ENCODE results near the gene HIVEP2. TPM values are rescaled to one million over a fixed set of nuclear protein-coding genes. Genes with fewer than 3 reads are reported as not detected.

HIVEP2 gene
- total and polyA plus RNA-seq, 2 experiments from 2014 or later, result 8.3 to 21.0 TPM

GRCh38 chr6:142781129-142781528, 163.8 kb downstream of the HIVEP2 start:
- H3K27me3 ChIP-seq (replicated peaks; ENCODE audit: insufficient read depth), result no peaks in the 10 kb centered on the region
- H4K20me1 ChIP-seq (ENCODE audit: insufficient read depth), result no peaks in the 10 kb centered on the region
- H3K27ac ChIP-seq, result no peak overlapping the region
- WGBS, 2 experiments (ENCODE audit: low coverage in 1 of 2, low lambda C conversion rate in 2 of 2, missing lambda C conversion rate in 2 of 2), result 96 to 99% methylated on average over 3 of the region's 3 CpGs
- peaks cover 27% of the 10 kb centered on the region for H3K4me1 ChIP-seq (ENCODE audit: insufficient read depth)
- H2AFZ ChIP-seq, result no peak overlapping the region
- in situ Hi-C loops (cut with MboI), result no loop called here
- H3K79me2 ChIP-seq (ENCODE audit: insufficient read depth), result peaks cover 68% of the 10 kb centered on the region
- no peaks in the 10 kb centered on the region for H3K9me3 ChIP-seq (ENCODE audit: low read depth)
- H3K4me3 ChIP-seq, result no peak overlapping the region
- no peak overlapping the region for H3K4me2 ChIP-seq (ENCODE audit: unreplicated experiment)
- no peak overlapping the region for H3K9ac ChIP-seq
- peaks cover 17% of the 10 kb centered on the region for H3F3A ChIP-seq (ENCODE audit: insufficient read depth)
- DNase-seq, result no peak
- H3K36me3 ChIP-seq (ENCODE audit: low read depth), result peaks cover 3% of the 10 kb centered on the region; the same call in 1 of the 2 replicates
- TF ChIP-seq EZH2 (IDR thresholded peaks at IDR 0.05; ENCODE audit: insufficient read depth, poor library complexity, severe bottlenecking), result no peak
- no peak for TF ChIP-seq EZH2phosphoT487 (IDR thresholded peaks at IDR 0.05; ENCODE audit: insufficient read depth, low read depth)
- H3K9me2 ChIP-seq (ENCODE audit: insufficient read depth), result no peaks in the 10 kb centered on the region

- no peak for DNase-seq
- WGBS, 2 experiments (ENCODE audit: low coverage in 1 of 2, low lambda C conversion rate in 2 of 2, missing lambda C conversion rate in 2 of 2), result 93 to 97% methylated on average over 12 of the region's 12 CpGs
- Histone ChIP-seq H3K4me3 (no peak overlapping the region), H3K36me3 (ENCODE audit: low read depth) (peaks cover 37% of the 10 kb centered on the region), H3K27ac (no peak overlapping the region), H3K9me3 (ENCODE audit: low read depth) (no peaks in the 10 kb centered on the region), H3K4me2 (ENCODE audit: unreplicated experiment) (no peak overlapping the region), H3K9me2 (ENCODE audit: insufficient read depth) (no peaks in the 10 kb centered on the region), H4K20me1 (ENCODE audit: insufficient read depth) (no peaks in the 10 kb centered on the region), H2AFZ (no peak overlapping the region), H3K9ac (no peak overlapping the region), H3K27me3 (replicated peaks; ENCODE audit: insufficient read depth) (no peaks in the 10 kb centered on the region), H3K79me2 (ENCODE audit: insufficient read depth) (peaks cover 15% of the 10 kb centered on the region; the same call in 1 of the 2 replicates), H3K4me1 (ENCODE audit: insufficient read depth) (no peaks in the 10 kb centered on the region), H3F3A (ENCODE audit: insufficient read depth) (no peaks in the 10 kb centered on the region)
- in situ Hi-C loops (cut with MboI), result no loop called here
- TF ChIP-seq EZH2 (IDR thresholded peaks at IDR 0.05; ENCODE audit: insufficient read depth, poor library complexity, severe bottlenecking), result no peak
- TF ChIP-seq EZH2phosphoT487 (IDR thresholded peaks at IDR 0.05; ENCODE audit: insufficient read depth, low read depth), result no peak
Observed at GRCh38 chr6:142773859-142774648, 170.9 kb downstream of the HIVEP2 start.

- no peak overlapping the region for H3K4me2 ChIP-seq (ENCODE audit: unreplicated experiment)
- WGBS, 2 experiments (ENCODE audit: low coverage in 1 of 2, low lambda C conversion rate in 2 of 2, missing lambda C conversion rate in 2 of 2), result 97 to 99% methylated on average over 9 of the region's 9 CpGs
- in situ Hi-C loops (cut with MboI), result no loop called here
- no peak overlapping the region for H3K4me3 ChIP-seq
- H4K20me1 ChIP-seq (ENCODE audit: insufficient read depth), result no peaks in the 10 kb centered on the region
- no peaks in the 10 kb centered on the region for H3K27me3 ChIP-seq (replicated peaks; ENCODE audit: insufficient read depth)
- H3K27ac ChIP-seq, result no peak overlapping the region
- no peak overlapping the region for H2AFZ ChIP-seq
- peaks cover 18% of the 10 kb centered on the region; the same call in 1 of the 2 replicates for H3K79me2 ChIP-seq (ENCODE audit: insufficient read depth)
- no peaks in the 10 kb centered on the region for H3K4me1 ChIP-seq (ENCODE audit: insufficient read depth)
- no peaks in the 10 kb centered on the region for H3K9me2 ChIP-seq (ENCODE audit: insufficient read depth)
- no peak overlapping the region for H3K9ac ChIP-seq
- no peak for DNase-seq
- no peaks in the 10 kb centered on the region for H3F3A ChIP-seq (ENCODE audit: insufficient read depth)
- H3K9me3 ChIP-seq (ENCODE audit: low read depth), result no peaks in the 10 kb centered on the region
- peaks cover 42% of the 10 kb centered on the region for H3K36me3 ChIP-seq (ENCODE audit: low read depth)
- TF ChIP-seq EZH2phosphoT487 (IDR thresholded peaks at IDR 0.05; ENCODE audit: insufficient read depth, low read depth), result no peak
- no peak for TF ChIP-seq EZH2 (IDR thresholded peaks at IDR 0.05; ENCODE audit: insufficient read depth, poor library complexity, severe bottlenecking)
Observed at GRCh38 chr6:142773324-142773723, 171.7 kb downstream of the HIVEP2 start.

GRCh38 chr6:142771162-142771561, 173.8 kb downstream of the HIVEP2 start:
- H3K27ac ChIP-seq, result no peak overlapping the region
- in situ Hi-C loops (cut with MboI), result no loop called here
- H3K9me2 ChIP-seq (ENCODE audit: insufficient read depth), result no peaks in the 10 kb centered on the region
- H2AFZ ChIP-seq, result no peak overlapping the region
- no peak overlapping the region for H3K9ac ChIP-seq
- peaks cover 12% of the 10 kb centered on the region; the same call in 1 of the 2 replicates for H3F3A ChIP-seq (ENCODE audit: insufficient read depth)
- H3K79me2 ChIP-seq (ENCODE audit: insufficient read depth), result peaks cover 11% of the 10 kb centered on the region; the same call in 1 of the 2 replicates
- TF ChIP-seq EZH2 (IDR thresholded peaks at IDR 0.05; ENCODE audit: insufficient read depth, poor library complexity, severe bottlenecking), result no peak
- TF ChIP-seq EZH2phosphoT487 (IDR thresholded peaks at IDR 0.05; ENCODE audit: insufficient read depth, low read depth), result no peak
- WGBS, 2 experiments (ENCODE audit: low coverage in 1 of 2, low lambda C conversion rate in 2 of 2, missing lambda C conversion rate in 2 of 2), result 97 to 98% methylated on average over 11 to 12 of the region's 12 CpGs
- H3K4me3 ChIP-seq, result no peak overlapping the region
- H3K36me3 ChIP-seq (ENCODE audit: low read depth), result peaks cover 62% of the 10 kb centered on the region
- no peak overlapping the region for H3K4me2 ChIP-seq (ENCODE audit: unreplicated experiment)
- DNase-seq, result no peak
- H4K20me1 ChIP-seq (ENCODE audit: insufficient read depth), result no peaks in the 10 kb centered on the region
- H3K9me3 ChIP-seq (ENCODE audit: low read depth), result no peaks in the 10 kb centered on the region
- H3K4me1 ChIP-seq (ENCODE audit: insufficient read depth), result peaks cover 11% of the 10 kb centered on the region
- H3K27me3 ChIP-seq (replicated peaks; ENCODE audit: insufficient read depth), result no peaks in the 10 kb centered on the region
